AG04450 (cell line): ENCODE results near the gene LMAN1L. TPM values are rescaled to one million over a fixed set of nuclear protein-coding genes. Genes with fewer than 3 reads are reported as not detected.

Source experiments
- CTCF ChIA-PET: fragments of 300-600, 350-600 bp; formaldehyde crosslinking; extraction: SDS; loops from one replicate; lab custom pipeline; 2022; ENCODE audit warnings: antibody characterized with exemption, inconsistent platforms; lab: Charles Lee
- POLR2A ChIA-PET: fragments of 350-600 bp; formaldehyde crosslinking; extraction: SDS; loops from one replicate; lab custom pipeline; 2021; ENCODE audit warnings: antibody characterized with exemption, inconsistent platforms; lab: Yijun Ruan, JAX
- DNase-seq: peaks from one replicate; pipeline ENCODE4 v3.0.0-alpha.2; 2011; ENCODE audit warnings: low read depth, low spot score
- H3K27ac ChIP-seq: one replicate; pipeline ENCODE4 v1.5.1; 2012; ENCODE audit warnings: low read depth, low read length, control low read depth
- H3K27me3 ChIP-seq: one replicate; pipeline ENCODE4 v1.6.0; 2012; ENCODE audit warnings: low read length; ENCODE audit not compliant: control insufficient read depth, insufficient read depth
- H3K4me3 ChIP-seq: 2 replicates; pipeline ENCODE4 v1.5.1; 2011; ENCODE audit warnings: mild to moderate bottlenecking, low read depth, low read length, control low read depth
- H3K9me3 ChIP-seq: 2 replicates; pipeline ENCODE4 v1.5.1; 2012; ENCODE audit warnings: low read length; ENCODE audit not compliant: control insufficient read depth, insufficient read depth
- polyA plus RNA-seq: library from polyadenylated mRNA; depleted of rRNA; stranded (reverse); fragments of >200 nt; gene quantifications from 2 replicates; pipeline ENCODE4 v1.2.3, GENCODE V29; 2011
- TF ChIP-seq, protein P1 (sequence below): IDR thresholded peaks from 2 replicates; pipeline ENCODE4 v1.5.1; 2011; ENCODE audit warnings: low read depth, low read length, control low read depth, inconsistent platforms

LMAN1L gene
- polyA plus RNA-seq, 1 experiment: not detected

DNA sequence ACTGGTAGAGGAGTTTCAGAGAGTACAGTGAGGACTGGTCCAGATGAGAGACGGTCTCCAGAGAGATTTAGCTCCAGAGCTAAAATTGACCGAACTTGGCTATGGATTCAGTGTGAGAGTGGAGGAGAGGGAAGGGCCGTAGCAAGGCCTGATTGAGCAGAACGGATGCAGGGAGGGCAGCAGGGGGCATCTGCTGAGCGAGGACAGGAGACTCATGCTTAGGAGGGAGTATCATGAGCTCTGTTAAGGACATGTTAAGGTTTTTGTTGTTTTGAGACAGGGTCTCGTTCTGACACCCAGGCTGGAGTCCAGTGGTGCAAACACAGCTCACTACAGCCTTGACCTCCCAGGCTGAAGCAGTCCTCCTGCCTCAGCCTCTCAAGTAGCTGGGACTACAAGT is 7.7 kb upstream of the LMAN1L start:
- no peaks in the 10 kb centered on the region; the same call in 1 of the 2 replicates for H3K9me3 ChIP-seq
- no peak for DNase-seq
- TF ChIP-seq, protein P1, sequence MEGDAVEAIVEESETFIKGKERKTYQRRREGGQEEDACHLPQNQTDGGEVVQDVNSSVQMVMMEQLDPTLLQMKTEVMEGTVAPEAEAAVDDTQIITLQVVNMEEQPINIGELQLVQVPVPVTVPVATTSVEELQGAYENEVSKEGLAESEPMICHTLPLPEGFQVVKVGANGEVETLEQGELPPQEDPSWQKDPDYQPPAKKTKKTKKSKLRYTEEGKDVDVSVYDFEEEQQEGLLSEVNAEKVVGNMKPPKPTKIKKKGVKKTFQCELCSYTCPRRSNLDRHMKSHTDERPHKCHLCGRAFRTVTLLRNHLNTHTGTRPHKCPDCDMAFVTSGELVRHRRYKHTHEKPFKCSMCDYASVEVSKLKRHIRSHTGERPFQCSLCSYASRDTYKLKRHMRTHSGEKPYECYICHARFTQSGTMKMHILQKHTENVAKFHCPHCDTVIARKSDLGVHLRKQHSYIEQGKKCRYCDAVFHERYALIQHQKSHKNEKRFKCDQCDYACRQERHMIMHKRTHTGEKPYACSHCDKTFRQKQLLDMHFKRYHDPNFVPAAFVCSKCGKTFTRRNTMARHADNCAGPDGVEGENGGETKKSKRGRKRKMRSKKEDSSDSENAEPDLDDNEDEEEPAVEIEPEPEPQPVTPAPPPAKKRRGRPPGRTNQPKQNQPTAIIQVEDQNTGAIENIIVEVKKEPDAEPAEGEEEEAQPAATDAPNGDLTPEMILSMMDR: no peak
- H3K27me3 ChIP-seq: no peaks in the 10 kb centered on the region
- ChIA-PET CTCF (interaction anchor here (0.9 to 1.9 kb wide), 2 partner anchors 12 to 36 kb away, joined by 6 read pairs; no protein-coding TSS in a partner anchor), POLR2A (interaction anchor here (0.6 kb wide), 1 partner anchor 149 kb away, joined by 5 read pairs; no protein-coding TSS in a partner anchor)
- no peak overlapping the region for H3K4me3 ChIP-seq
- H3K27ac ChIP-seq: no peak overlapping the region

DNA sequence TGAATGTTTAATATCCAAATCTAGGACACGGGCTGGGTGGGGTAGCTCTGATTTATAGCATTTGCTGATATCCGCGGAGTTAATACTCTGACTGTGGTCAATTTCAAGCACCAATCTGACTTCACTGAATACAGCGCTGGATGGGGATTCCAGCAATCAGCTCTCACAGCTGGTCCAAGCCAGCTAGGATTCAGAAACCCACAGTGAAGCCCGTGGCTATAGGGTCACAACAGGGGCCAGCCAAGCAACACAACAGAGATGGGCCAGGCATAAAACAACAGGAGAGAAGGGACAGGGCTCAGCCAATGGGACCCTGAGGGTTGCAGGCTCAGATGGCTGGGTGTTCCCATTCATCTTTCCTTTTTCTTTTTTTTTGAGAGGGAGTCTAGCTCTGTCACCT is 5.4 kb upstream of the LMAN1L start:
- TF ChIP-seq, protein P1: no peak
- no peak for DNase-seq
- CTCF ChIA-PET: interaction anchor here (1.2 to 1.6 kb wide), 2 partner anchors 8 to 25 kb away, joined by 4 to 5 read pairs; partner anchors contain the start of gene CSK
- POLR2A ChIA-PET: no interaction called here
- Histone ChIP-seq H3K27ac (no peak overlapping the region), H3K9me3 (no peaks in the 10 kb centered on the region; the same call in 1 of the 2 replicates), H3K27me3 (no peaks in the 10 kb centered on the region), H3K4me3 (no peak overlapping the region)

DNA sequence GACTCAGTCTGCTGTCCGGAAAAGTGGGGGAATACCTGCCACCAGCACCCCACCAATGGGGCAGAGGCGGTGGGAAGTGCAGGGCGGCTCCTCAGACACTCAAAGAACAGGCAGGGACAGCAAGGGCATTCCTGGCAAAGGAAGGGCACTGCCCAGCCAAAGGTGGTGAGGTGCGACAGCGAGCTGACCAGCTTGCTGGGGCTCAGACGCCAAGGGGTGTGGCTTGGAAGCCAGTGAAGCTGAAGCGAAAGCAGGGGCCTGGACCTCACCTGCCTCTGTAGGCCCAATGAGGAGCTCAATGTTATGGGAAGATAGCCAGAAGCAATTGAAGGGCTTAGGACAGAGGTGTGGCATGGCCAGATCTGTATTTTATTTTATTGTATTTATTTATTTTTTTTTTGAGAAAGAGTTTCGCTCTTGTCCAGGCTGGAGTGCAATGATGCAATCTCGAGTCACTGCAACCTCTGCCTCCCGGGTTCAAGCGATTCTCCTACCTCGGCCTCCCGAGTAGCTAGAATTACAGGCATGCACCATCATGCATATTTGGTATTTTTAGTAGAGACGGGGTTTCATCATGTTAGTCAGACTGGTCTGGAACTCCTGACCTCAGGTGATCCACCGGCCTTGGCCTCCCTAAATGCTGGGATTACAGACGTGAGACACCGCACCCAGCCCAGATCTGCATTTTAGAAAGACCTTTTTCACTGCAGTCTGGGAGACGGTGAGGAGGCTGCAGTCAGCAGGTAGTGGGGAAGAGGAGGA is 4.4 kb upstream of the LMAN1L start:
- H3K27me3 ChIP-seq: no peaks in the 10 kb centered on the region
- no peak for DNase-seq
- CTCF ChIA-PET: interaction anchor here (0.9 to 1.6 kb wide), 3 partner anchors 9 to 37 kb away, joined by 4 to 5 read pairs (median 4); partner anchors contain the start of gene CSK

DNA sequence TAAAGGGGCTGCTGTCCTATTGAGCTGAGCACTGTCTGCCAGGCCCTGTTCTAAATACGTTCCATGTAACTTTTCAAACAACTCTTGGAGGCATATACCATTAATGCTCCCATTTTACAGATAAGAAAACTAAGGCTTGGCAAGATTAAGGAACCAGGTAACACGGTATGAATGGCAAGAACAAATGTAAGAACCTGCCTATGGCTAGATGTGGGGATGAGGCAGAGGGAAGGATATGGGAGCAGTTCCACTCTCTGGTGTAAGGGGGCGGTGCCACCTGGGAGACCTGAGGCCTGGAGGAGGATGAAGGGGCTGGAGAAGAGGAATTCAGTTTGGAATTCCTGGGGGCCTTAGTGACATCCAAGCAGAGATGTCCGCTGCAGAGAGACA is 3.8 kb upstream of the LMAN1L start:
- Histone ChIP-seq H3K27ac (no peak overlapping the region), H3K9me3 (no peaks in the 10 kb centered on the region), H3K4me3 (no peak overlapping the region), H3K27me3 (no peaks in the 10 kb centered on the region)
- ChIA-PET POLR2A (no interaction called here), CTCF (interaction anchor here (0.9 to 1.6 kb wide), 3 partner anchors 9 to 38 kb away, joined by 4 to 9 read pairs (median 5); partner anchors contain the start of gene CSK)
- DNase-seq: no peak
- TF ChIP-seq, protein P1: no peak

More for the DNA sequence above, 4.4 kb upstream of the LMAN1L start:
- TF ChIP-seq, protein P1: no peak
- POLR2A ChIA-PET: no interaction called here
- Histone ChIP-seq H3K27ac (peak overlapping the region; percentile 11), H3K4me3 (no peak overlapping the region), H3K9me3 (no peaks in the 10 kb centered on the region)

DNA sequence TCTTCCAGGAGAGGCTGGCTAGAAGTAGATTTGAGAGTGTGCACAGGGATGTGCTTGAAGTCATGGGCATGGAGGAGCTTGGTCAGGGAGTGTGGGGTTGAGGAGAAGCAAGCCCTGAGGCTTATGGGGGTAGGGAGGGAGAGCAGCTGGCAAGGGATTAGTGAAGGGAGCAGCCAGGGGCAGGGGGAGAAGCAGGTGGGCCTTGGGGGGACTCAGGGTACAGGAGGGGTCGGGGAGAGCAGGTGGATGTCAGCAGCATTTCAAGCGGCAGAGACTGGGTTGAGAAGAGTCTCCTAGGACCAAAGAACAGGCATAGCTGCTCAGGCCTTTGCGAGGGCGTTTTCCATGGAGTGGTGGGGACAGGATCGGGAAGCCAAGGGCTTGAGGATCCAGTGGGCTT is 3.4 kb upstream of the LMAN1L start:
- CTCF ChIA-PET: interaction anchor here (1.2 kb wide), 1 partner anchor 10 kb away, joined by 9 read pairs; no protein-coding TSS in a partner anchor
- Histone ChIP-seq H3K27me3 (no peaks in the 10 kb centered on the region), H3K4me3 (no peak overlapping the region), H3K27ac (no peak overlapping the region), H3K9me3 (no peaks in the 10 kb centered on the region)
- DNase-seq: no peak
- POLR2A ChIA-PET: no interaction called here
- TF ChIP-seq, protein P1: no peak
